GM21423 (cell line): Measurements from ENCODE around the gene PCSK2.
"Not testable (repeated sequence)": the region's sequence is repeated elsewhere in the genome, so short reads cannot be mapped to it uniquely, and the experiment has no call there.

Experiments used
- ATAC-seq: cut with Tn5 transposase; IDR thresholded peaks from one replicate; pipeline ENCODE4 v1.9.1; 2021; ENCODE audit warnings: mild to moderate bottlenecking, moderate library complexity; ENCODE audit not compliant: unreplicated experiment

The PCSK2 gene

GRCh38 chr20:17226410-17227218 lies at the start of gene PCSK2:
PCSK2 (plus strand) TSS chr20:17227040; CDS start chr20:17227306, 266 bp downstream.
- no peak for ATAC-seq

DNA sequence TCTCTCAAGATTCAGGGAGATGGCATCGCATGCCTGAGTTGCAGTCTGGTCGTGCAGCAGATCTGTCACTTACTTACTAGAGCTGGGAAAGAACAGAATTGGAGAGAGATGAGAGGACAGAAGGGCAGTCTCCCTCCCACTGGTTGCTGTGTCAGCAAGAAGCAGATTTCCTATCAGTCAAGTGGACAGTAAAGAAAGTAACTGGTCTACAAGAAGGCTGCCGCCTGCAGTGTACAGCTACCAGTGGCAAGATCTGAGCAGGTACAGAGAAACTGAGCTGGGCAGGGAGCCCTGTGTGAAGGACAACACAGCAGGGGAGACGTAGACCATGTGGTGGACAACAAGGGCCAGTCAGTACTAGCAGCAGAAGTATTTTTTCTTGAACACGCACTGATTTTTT lies 49.5 kb upstream of the PCSK2 start:
- ATAC-seq: no peak

DNA sequence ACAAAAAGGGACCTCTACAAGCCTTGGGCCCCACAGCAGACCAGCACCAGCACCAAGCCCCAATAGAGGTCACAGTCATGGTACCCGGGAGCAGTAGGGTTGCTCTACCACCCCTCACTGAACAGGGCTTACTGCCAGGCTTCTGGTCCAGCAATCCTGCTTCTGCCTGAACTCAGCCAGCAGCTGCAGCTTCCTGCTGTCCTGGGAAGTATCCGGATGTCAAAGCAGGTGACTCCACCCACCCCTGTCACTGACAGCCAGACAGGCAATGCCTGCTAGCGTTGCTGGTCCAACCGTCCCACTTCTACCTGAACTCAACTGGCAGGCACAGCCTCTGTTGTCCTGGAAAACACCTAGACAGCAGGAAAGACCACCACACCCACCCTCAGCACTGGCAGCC lies 47.0 kb upstream of the PCSK2 start:
- no peak for ATAC-seq

DNA sequence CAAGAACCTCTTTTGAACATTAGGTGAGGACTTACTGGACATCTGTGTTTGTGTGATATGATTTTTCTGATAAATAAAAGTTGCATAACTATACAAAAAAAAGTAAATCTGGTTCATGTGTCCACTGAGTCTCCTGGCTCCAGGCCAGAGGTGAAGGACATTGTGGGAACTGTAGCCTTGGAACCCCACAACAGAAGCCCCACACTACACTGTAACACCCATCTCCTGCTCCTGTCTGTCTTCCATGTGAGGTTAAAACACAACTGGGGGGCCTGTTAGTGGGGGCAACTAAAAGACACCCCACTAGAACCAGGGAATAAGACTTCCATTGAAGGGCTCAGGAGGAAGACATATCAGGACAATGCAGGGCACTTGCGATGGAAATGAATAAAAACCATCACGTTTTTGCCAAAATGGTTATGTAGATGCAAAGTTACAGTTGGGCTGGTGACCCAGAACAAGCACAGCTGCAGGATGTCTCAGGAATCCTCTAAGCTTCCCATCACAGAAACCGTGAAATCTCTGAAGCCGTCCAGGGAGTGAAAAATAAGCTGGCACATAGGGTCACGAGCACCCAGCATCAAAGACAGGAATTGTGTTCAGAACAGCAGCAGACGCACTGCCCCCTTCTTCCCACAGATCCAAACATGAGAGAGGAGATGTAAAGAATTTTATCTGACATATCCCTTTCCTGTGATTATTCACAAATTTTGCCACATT lies 36.7 kb upstream of the PCSK2 start:
- no peak for ATAC-seq

DNA sequence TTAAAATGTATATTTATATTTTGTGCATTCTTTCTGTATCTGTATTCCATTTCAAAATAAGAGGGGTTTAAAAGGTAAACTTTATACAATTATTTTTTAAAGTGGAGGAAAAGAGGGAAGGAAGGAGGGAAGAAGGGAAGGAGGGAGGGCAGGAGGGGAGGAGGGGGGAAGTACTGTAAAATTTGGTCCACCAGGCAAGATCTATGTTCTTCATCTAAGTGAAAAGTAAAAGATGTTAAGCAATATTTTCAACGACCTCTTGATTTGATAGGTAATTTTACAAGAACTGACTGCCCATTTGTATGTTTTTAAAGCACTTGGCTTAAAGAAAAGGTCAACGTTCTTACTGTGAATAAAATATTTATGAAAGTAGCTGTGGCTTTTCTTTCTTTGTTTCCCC lies 29.8 kb upstream of the PCSK2 start:
- ATAC-seq: no peak

DNA sequence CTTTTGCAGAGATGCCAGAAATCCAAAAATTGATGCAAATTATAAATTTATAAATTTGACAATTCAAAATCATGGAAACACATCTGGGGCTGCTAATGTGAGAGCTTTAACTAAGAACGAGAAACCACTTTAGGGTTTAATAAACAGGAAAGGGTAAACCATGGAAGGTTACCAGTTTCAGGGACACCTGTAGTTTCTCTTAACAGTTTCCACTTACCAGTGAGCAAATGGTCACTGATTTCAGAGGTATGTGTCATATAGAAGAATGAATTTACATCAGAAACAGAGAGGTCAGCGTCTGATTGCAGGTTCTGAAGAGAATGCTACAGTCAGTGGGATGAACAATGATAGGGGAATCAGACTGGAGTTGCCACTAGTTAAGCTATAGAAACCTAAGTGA lies 24.8 kb upstream of the PCSK2 start:
- ATAC-seq: no peak

DNA sequence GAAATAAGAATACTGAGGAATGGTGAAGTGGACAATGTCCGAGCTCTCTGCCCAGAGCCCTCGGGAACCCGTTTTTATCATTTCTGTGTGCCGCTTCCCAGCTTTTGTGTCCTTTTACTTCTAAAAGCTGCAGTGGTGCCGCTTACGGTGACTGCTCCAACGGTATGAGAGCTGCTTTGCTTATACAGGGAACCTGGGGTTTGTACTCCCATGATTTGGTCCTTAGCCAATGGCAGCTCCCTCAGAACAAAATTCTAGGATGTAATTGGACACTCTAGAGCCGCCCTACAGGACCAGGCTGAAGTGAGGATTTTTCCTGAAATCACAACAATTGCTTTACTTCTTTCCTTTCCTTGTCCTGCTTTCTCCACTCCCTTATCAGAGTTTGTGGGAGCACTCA lies 24.2 kb upstream of the PCSK2 start:
- no peak for ATAC-seq

GRCh38 chr20:17205084-17205813 lies 21.6 kb upstream of the PCSK2 start:
- no peak for ATAC-seq

DNA sequence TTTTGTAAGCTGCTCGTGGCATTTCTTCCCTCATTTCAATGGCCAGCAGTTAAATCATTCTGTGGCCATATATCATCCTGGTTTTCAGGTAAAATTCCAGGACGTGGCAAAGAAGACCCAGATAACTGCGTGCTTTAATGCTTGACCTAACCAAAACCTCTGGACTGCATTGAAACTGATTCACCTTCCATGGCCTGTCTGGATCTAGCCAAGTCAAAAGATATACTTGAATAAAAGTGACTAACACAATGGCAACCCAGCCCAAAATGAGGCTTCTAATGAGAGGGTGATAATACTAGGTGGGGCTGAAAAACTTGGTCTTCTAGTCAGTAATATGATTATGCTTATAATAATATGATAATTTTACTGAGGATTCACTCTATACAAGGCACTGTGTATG lies 16.5 kb upstream of the PCSK2 start:
- no peak for ATAC-seq

DNA sequence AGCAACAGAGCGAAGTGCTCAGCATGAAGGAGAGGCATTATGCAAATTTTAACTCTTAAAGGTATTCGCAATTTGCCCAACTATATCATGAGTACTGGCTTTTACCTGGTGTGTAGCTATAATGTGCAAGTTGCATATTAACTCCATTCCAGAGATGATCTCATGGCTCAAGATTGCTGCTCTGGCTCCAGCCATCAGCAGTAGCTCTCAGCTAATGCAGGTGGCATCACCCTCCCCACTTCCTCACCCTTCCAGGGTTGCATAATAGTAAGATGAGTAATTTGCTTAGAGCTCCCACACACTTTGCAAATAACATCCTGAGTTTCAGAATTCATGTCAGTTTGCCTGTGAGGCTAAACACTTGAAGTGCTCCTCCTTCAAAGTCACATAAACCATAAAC lies 15.9 kb upstream of the PCSK2 start:
- no peak for ATAC-seq

DNA sequence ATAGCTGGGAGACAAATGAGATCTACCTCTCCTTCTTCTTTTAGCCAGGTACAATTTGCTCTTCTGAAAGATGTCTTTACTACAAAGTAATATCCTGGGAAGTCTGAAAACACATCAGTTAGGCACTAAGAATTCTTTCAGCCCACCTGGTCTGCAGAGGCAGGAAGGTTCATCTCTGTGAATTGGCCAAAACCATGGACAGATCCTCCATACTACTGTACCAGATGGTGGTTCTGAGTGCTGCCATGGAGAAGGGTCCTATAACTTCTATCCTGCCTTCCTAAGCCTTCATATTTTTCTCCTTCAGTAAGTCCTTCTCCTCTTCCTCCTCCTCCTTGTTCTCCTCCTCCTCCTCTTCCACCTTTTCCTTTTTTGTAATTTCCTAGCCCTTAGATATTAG lies 11.7 kb upstream of the PCSK2 start:
- no peak for ATAC-seq

DNA sequence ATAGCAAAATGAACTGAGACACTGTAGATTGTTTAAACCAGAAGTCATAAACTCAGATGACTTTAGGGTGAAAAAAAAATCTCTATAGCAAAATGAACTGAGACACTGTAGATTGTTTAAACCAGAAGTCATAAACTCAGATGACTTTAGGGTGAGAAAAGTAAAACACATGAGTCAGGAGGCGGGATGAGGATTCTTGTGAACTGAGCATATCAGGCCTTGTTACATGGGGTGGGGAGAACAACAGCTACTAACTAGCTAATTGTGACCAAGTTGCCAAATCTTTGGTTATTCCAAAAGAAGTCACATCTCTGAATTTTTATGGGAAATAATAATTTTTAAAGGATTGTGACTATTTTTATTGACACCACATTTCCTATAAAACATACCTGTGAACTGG lies 7.0 kb upstream of the PCSK2 start:
- ATAC-seq: not testable (repeated sequence)

DNA sequence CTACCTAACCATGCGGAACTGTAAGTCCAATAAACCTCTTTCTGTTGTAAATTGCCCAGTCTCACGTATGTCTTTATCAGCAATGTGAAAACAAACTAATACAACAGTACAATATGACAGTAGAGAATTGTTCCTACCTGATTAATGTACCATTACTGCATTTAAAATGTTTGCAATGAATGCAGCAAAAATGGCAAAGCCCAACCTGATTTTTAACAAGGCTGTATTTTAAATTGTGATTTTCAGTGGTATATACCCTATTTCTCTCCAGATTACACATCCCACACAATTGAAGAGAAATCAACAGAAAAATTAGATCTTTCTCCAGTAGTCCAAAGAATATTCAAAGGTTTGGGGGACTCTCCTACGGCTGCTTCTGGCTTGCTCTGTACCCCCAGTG lies 3.3 kb upstream of the PCSK2 start:
- ATAC-seq: no peak

- no peak for ATAC-seq
Observed at GRCh38 chr20:17225851-17226409, 910 bp upstream of the PCSK2 start.

GRCh38 chr20:17227219-17227575 lies 357 bp downstream of the PCSK2 start:
- no peak for ATAC-seq

- no peak for ATAC-seq
Observed at GRCh38 chr20:17227669-17228623, 1.1 kb downstream of the PCSK2 start.

GRCh38 chr20:17228624-17229061 lies 1.8 kb downstream of the PCSK2 start:
- no peak for ATAC-seq

GRCh38 chr20:17229256-17229655 lies 2.4 kb downstream of the PCSK2 start:
- ATAC-seq: no peak

GRCh38 chr20:17233626-17234025 lies 6.8 kb downstream of the PCSK2 start:
- no peak for ATAC-seq

GRCh38 chr20:17236766-17237165 lies 9.9 kb downstream of the PCSK2 start:
- no peak for ATAC-seq
